Kidney epithelial cell (primary cell): Measurements from ENCODE around the gene NELL1. TPM values are rescaled to one million over a fixed set of nuclear protein-coding genes. Genes with fewer than 3 reads are reported as not detected.

Experiments used
- DNase-seq: peaks from one replicate; pipeline ENCODE4 v3.0.0-alpha.2; 2010; ENCODE audit warnings: low read depth
- H3K27me3 ChIP-seq: 2 replicates; pipeline ENCODE4 v1.6.0; 2011; ENCODE audit warnings: low read length; ENCODE audit not compliant: control insufficient read depth, insufficient read depth
- H3K36me3 ChIP-seq: 2 replicates; pipeline ENCODE4 v1.5.1; 2011; ENCODE audit warnings: low read length; ENCODE audit not compliant: control insufficient read depth, insufficient read depth
- H3K4me3 ChIP-seq: 2 replicates; pipeline ENCODE4 v1.5.1; 2011; ENCODE audit warnings: low read depth, mild to moderate bottlenecking, control low read depth, low read length
- total RNA-seq: library from RNA; depleted of rRNA; stranded (reverse); fragments of >200 nt; gene quantifications from 2 replicates; pipeline ENCODE4 v1.2.3, GENCODE V29; 2015
- TF ChIP-seq, protein P1 (sequence below): IDR thresholded peaks from 2 replicates; pipeline ENCODE4 v1.5.1; 2011; ENCODE audit warnings: mild to moderate bottlenecking, moderate library complexity, low read length, control low read depth, inconsistent platforms; ENCODE audit not compliant: insufficient read depth, poor library complexity, severe bottlenecking

NELL1 gene
- total RNA-seq, 1 donor from 2014 or later = 0.17 TPM

DNA sequence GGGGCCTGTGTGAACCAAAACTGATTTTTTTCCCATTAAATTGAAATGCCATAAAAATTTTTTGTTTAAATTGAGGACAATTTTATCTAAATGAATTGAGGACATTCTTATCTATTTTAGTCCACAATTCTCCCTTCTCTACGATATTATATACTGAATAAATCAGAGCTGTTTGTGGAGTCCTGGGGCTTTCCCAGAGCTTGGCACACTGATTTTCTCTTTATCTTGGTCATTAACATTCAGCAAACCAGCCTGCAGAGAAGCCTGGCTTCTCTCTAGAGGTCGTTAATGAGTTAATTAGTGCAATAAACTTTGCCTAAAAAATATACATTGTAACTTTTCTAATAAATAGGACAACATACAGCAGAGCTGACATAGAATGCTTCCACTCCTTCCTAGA lies 615.7 kb downstream of the NELL1 start:
- no peaks in the 10 kb centered on the region for H3K36me3 ChIP-seq
- no peak overlapping the region for H3K4me3 ChIP-seq
- no peaks in the 10 kb centered on the region for H3K27me3 ChIP-seq
- TF ChIP-seq, protein P1, sequence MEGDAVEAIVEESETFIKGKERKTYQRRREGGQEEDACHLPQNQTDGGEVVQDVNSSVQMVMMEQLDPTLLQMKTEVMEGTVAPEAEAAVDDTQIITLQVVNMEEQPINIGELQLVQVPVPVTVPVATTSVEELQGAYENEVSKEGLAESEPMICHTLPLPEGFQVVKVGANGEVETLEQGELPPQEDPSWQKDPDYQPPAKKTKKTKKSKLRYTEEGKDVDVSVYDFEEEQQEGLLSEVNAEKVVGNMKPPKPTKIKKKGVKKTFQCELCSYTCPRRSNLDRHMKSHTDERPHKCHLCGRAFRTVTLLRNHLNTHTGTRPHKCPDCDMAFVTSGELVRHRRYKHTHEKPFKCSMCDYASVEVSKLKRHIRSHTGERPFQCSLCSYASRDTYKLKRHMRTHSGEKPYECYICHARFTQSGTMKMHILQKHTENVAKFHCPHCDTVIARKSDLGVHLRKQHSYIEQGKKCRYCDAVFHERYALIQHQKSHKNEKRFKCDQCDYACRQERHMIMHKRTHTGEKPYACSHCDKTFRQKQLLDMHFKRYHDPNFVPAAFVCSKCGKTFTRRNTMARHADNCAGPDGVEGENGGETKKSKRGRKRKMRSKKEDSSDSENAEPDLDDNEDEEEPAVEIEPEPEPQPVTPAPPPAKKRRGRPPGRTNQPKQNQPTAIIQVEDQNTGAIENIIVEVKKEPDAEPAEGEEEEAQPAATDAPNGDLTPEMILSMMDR = no peak
- DNase-seq = no peak

DNA sequence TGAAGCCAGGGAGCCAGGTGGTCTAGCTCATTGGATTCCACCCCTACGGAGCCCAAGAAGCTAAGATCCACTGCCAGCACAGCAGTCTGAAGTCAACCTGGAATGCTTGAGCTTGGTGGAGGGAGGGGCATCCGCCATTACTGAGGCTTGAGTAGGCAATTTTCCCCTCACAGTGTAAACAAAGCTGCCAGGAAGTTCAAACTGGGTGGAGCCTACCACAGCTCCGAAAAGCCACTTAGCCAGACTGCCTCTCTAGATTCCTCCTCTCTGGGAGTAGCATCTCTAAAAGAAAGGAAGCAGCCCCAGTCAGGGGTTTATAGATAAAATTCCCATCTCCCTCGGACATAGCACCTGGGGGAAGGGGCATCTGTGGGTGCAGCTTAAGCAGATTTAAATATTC lies 620.3 kb downstream of the NELL1 start:
- Histone ChIP-seq H3K27me3 (no peaks in the 10 kb centered on the region), H3K36me3 (no peaks in the 10 kb centered on the region), H3K4me3 (no peak overlapping the region)
- TF ChIP-seq, protein P1 = no peak
- no peak for DNase-seq

DNA sequence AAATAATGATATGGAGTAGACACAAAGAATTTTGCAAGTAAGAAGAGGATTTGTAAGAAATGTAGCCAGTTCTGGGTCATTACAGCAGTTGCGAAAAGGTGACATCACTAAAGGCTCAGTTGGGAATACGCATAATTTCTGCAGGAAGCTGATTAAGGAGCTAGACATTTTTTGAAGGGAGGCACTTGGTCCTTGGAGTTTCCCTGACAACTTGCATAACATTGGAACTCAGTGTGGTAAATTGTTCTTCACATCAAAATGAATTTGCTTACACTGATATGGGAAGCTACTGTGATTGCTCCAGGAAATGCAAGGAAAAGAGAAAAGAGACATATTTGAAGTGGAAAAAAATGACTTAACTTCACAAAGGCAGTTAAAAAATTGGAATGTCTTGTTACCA lies 626.1 kb downstream of the NELL1 start:
- no peaks in the 10 kb centered on the region for H3K27me3 ChIP-seq
- H3K4me3 ChIP-seq = no peak overlapping the region
- H3K36me3 ChIP-seq = no peaks in the 10 kb centered on the region
- no peak for DNase-seq
- TF ChIP-seq, protein P1 = no peak

DNA sequence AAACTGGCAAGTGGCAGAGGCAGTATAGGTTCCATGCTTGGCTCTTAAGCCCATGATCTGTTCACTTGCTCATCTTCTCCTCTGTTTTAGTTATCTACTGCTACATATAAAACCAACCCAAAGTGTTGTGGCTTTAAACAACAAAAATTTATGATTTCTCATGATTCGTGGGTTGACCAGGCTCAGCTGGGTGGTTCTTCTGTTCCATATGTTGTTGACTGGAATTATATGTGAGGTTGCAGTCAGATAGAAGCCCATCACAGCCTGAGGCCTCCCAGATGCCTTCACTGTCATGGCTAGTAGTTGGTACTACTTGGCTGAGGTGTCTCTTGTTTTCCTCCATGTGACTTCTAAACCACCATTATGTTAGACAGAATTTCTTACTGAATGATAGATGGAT lies 632.6 kb downstream of the NELL1 start:
- no peak for DNase-seq
- TF ChIP-seq, protein P1 = no peak
- H3K27me3 ChIP-seq = no peaks in the 10 kb centered on the region
- H3K4me3 ChIP-seq = no peak overlapping the region
- H3K36me3 ChIP-seq = no peaks in the 10 kb centered on the region

DNA sequence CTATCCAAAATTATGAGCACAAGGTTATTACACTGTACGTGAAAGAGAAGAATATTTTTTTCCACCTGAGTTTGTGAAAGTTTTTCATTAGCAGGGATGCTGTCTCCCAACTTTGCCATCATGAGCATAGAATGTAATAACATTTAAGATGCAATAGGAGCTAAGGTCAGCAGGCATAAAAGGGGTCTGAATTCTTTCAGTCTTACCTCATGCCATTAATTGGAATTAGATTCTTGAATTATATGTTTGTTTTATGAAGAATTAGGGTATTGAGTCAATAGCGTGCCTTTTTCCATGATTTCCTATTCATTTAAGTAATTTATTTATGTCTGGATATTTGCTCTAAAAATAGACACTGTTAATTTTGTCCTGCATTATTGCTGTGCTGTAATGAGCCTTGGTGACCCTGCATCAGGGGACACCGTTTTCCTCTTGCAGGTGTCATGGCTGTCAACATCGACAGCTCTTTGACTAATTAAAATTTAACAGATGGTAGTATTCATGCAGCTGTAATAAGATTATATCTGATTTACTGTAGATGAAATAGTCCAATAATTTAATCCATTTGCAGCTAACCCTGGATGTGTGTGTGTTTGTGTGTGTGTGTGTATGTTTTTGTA lies 637.5 kb downstream of the NELL1 start:
- no peaks in the 10 kb centered on the region for H3K27me3 ChIP-seq
- TF ChIP-seq, protein P1 = no peak
- no peak for DNase-seq
- H3K4me3 ChIP-seq = no peak overlapping the region
- H3K36me3 ChIP-seq = no peaks in the 10 kb centered on the region

DNA sequence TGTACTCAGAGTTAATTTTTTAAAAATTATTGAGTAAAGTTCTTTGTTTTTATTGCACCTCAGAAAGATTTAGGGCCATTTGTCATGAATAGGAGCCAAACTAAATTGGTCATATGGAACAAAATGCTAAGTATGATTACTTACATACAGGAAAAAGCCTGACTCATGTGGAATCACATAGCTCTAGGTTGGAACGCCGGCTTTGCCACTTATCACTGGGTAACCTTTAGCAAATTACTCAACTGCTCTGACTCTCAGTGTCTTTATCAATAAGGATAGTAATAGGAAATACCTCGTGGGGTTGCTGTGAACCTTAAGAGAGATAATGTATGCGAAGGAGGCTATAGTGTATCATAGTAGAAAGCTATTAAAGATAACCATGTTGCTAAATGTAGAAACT lies 638.5 kb downstream of the NELL1 start:
- Histone ChIP-seq H3K4me3 (no peak overlapping the region), H3K27me3 (no peaks in the 10 kb centered on the region), H3K36me3 (no peaks in the 10 kb centered on the region)
- no peak for DNase-seq
- TF ChIP-seq, protein P1 = no peak
